Lower leg skin (tissue), 4 donors: ENCODE measurements around the gene BRSK1. TPM values are rescaled to one million over a fixed set of nuclear protein-coding genes. Genes with fewer than 3 reads are reported as not detected.

ENCODE experiments used
- DNase-seq, 2 donors: peaks; one replicate each; pipeline ENCODE4 v3.0.0-alpha.2; 2019; ENCODE audit warnings: low spot score in 2 of 2
- H3K4me3 ChIP-seq: fragments of 200-600 bp; sonication (generic); 2 replicates; pipeline ENCODE4 v1.5.1; 2017; ENCODE audit warnings: mild to moderate bottlenecking, low read depth; ENCODE audit not compliant: poor library complexity, severe bottlenecking
- POLR2A ChIP-seq, 2 donors: fragments of 450-650 bp; IDR thresholded peaks; one replicate each; pipeline ENCODE4 v1.6.1; 2016 to 2017; ENCODE audit warnings: antibody characterized with exemption in 2 of 2, mild to moderate bottlenecking in 1 of 2, moderate library complexity in 1 of 2
- WGBS, 2 donors: methylation state at CpG; one replicate each; pipeline ENCODE4 v1.1.5; 2018; 5-methylcytosine and 5-hydroxymethylcytosine counted together
- intact Hi-C: fragments of 100-400 bp; cut with DNase I; formaldehyde crosslinking; loops from one replicate; pipeline ENCODE4 v1.15.0; 2023; ENCODE audit warnings: low total_unique reads
- total RNA-seq, 4 donors: library from RNA; depleted of rRNA; stranded (reverse); fragments of >200 nt; gene quantifications; one replicate each; pipeline ENCODE4 v1.1.0, GENCODE V29; 2016
- TF ChIP-seq, protein P1 (sequence below), 3 donors: fragments of 450-650 bp; IDR thresholded peaks; one replicate each; pipeline ENCODE4 v1.5.1; 2016; ENCODE audit warnings: antibody characterized with exemption in 3 of 3, mild to moderate bottlenecking in 3 of 3, moderate library complexity in 2 of 3

BRSK1 gene
- total RNA-seq, 4 donors from 2014 or later = 0.44 to 4.6 TPM; not detected in 2

DNA sequence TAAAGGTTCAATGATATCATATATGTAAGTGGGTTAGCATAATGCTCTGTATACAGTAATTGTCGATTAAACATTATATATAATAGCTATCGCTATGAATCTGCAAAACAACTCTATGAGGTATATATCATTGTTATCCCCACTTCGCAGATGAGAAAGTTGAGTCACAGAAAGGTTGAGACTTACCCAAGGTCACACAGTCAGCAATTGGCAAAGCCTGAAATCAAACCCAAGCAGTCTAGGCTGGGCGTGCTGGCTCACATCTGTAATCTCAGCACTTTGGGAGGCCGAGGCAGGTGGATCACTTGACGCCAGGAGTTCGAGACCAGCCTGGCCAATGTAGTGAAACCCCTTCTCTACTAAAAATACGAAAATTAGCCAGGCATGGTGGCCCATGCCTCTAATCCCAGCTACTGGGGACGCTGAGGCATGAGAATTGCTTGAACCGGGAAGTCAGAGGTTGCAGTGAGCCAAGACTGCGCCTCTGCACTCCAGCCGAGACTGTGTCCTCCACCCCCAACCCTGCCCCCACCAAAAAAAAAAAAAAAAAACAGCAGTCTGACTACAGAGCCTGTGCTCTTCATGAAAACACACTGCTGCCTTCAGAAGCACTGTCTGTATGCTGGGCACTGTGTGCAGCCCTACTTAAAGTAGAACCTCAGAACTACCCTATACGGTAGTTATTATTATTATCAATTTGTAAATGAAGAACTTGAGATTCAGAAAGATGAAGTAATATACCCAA, 5.2 kb upstream of the BRSK1 start:
- DNase-seq = no peak
- TF ChIP-seq, protein P1, sequence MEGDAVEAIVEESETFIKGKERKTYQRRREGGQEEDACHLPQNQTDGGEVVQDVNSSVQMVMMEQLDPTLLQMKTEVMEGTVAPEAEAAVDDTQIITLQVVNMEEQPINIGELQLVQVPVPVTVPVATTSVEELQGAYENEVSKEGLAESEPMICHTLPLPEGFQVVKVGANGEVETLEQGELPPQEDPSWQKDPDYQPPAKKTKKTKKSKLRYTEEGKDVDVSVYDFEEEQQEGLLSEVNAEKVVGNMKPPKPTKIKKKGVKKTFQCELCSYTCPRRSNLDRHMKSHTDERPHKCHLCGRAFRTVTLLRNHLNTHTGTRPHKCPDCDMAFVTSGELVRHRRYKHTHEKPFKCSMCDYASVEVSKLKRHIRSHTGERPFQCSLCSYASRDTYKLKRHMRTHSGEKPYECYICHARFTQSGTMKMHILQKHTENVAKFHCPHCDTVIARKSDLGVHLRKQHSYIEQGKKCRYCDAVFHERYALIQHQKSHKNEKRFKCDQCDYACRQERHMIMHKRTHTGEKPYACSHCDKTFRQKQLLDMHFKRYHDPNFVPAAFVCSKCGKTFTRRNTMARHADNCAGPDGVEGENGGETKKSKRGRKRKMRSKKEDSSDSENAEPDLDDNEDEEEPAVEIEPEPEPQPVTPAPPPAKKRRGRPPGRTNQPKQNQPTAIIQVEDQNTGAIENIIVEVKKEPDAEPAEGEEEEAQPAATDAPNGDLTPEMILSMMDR (IDR thresholded peaks at IDR 0.05) = no peak
- no peak for TF ChIP-seq POLR2A (IDR thresholded peaks at IDR 0.05)
- intact Hi-C loops = no loop called here
- no peak overlapping the region for H3K4me3 ChIP-seq
- WGBS, 2 donors = 82 to 86% methylated on average over 13 of the region's 13 CpGs

GRCh38 chr19:55279340-55279739, 4.5 kb upstream of the BRSK1 start:
- intact Hi-C loops = no loop called here
- 9 to 13% methylated on average over 20 to 23 of the region's 23 CpGs for WGBS, 2 donors
- DNase-seq = no peak
- peak overlapping the region; percentile 87 for H3K4me3 ChIP-seq
- TF ChIP-seq, protein P1 (IDR thresholded peaks at IDR 0.05) = no peak
- TF ChIP-seq POLR2A (IDR thresholded peaks at IDR 0.05) = no peak

DNA sequence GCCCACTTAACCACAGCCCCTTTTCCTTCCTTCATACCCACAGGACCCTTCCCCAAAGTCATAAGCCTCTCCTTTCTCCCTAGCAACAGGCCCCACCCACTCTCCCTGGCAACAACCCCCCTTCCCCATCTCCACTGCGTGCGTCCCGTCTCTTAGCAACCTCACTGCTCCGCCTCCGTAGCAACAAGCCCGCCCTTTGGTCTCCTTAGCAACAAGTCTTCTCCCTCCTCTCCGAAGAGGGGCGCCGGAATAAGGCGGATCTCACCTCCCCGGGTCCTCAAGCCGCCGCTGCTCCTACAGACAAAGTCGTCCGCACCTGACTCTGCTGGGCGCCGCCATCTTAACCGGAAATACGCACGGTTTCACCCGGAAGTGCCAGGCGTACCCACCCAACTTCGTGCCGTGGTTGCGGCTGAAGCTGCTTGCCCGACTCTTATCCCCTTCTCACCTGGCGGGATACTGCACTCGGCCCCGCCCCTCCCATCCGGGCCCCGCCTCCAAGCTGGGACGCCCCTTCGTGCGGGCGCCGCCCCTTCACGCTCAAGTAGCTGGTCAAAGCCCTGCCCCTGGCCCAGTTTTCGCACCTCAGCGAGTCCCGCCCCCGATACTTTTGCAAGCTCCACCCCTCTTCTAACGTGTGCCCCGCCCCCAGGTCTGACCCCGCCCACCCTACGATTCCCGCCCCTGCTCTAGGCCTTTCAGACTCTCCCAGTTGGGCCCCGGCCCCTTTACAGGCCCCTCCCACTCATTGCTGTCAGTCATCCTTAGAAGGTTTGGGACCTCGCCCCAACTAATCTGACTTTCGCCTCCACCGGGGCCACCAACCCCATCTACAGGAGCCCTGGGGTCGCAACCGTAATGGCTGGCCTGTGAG, 3.8 kb upstream of the BRSK1 start, which contains the start of gene HSPBP1:
Gene HSPBP1 (minus strand): TSS at position 341 of the 874 bp plus-strand sequence. CDS start 502 bp downstream, outside the sequence.
- TF ChIP-seq POLR2A (IDR thresholded peaks at IDR 0.05) = no peak
- WGBS, 2 donors = 3% methylated on average over 47 to 52 of the region's 52 CpGs
- intact Hi-C loops = no loop called here
- H3K4me3 ChIP-seq = peak within 1 kb of the TSS; percentile 87
- DNase-seq = peak; percentile 89 to 98

- WGBS, 2 donors = 37 to 60% methylated on average over 2 to 12 of the region's 16 CpGs
- H3K4me3 ChIP-seq = no peak overlapping the region
- no peak for DNase-seq
- intact Hi-C loops = no loop called here
- TF ChIP-seq POLR2A (IDR thresholded peaks at IDR 0.05) = no peak
- TF ChIP-seq, protein P1 (IDR thresholded peaks at IDR 0.05) = no peak
These were observed 735 bp downstream of the BRSK1 start for GRCh38 chr19:55284405-55285058.

- H3K4me3 ChIP-seq = no peak overlapping the region
These were observed 1.6 kb downstream of the BRSK1 start for GRCh38 chr19:55285229-55285890.

More at GRCh38 chr19:55285229-55285890, 1.6 kb downstream of the BRSK1 start:
- no peak for TF ChIP-seq POLR2A (IDR thresholded peaks at IDR 0.05)
- TF ChIP-seq, protein P1 (IDR thresholded peaks at IDR 0.05) = no peak
- DNase-seq = no peak
- 47 to 67% methylated on average over 18 of the region's 18 CpGs for WGBS, 2 donors
- intact Hi-C loops = no loop called here
